ENCODE results near the gene FIS1.

- TF ChIP-seq CTCF (optimal IDR thresholded peaks at IDR 0.05 in 1 of 3, IDR thresholded peaks at IDR 0.05 in 1 of 3, conservative IDR thresholded peaks at IDR 0.05 in 1 of 3; ENCODE audit: extremely low read depth in 1 of 3, insufficient read depth in 2 of 3, low read length in 3 of 3), result no peak
- no peak for TF ChIP-seq EZH2 (IDR thresholded peaks at IDR 0.05; ENCODE audit: low read length)
Observed at GRCh38 chr7:101236292-101236835, 8.5 kb downstream of the FIS1 start.
